Uterus (tissue), 4 donors: Measurements from ENCODE around the gene EEA1. TPM values are rescaled to one million over a fixed set of nuclear protein-coding genes. Genes with fewer than 3 reads are reported as not detected.

ENCODE experiments used
- DNase-seq, 2 donors: peaks; one replicate each; pipeline ENCODE4 v3.0.0-alpha.2; 2019 to 2020
- H3K27ac ChIP-seq, 2 donors: fragments of 200-600 bp; sonication (generic); 1 replicate in 1 of 2; 2 replicates in 1 of 2; pipeline ENCODE4 v1.5.1; 2016 to 2018
- H3K27me3 ChIP-seq, 2 donors: fragments of 200-600 bp; sonication (generic); one replicate each; pipeline ENCODE4 v1.5.1; 2018 to 2019; ENCODE audit warnings: control low read depth in 1 of 2
- H3K36me3 ChIP-seq, 2 donors: fragments of 200-600 bp; sonication (generic); one replicate each; pipeline ENCODE4 v1.5.1; 2019; ENCODE audit warnings: control low read depth in 1 of 2
- H3K4me1 ChIP-seq, 2 donors: fragments of 200-600 bp; sonication (generic); one replicate each; pipeline ENCODE4 v1.5.1; 2018 to 2019; ENCODE audit warnings: control low read depth in 1 of 2
- H3K4me3 ChIP-seq, 2 donors: fragments of 200-600 bp; sonication (generic); 1 replicate in 1 of 2; 2 replicates in 1 of 2; pipeline ENCODE4 v1.5.1; 2018 to 2019; ENCODE audit warnings: mild to moderate bottlenecking in 1 of 2
- H3K9me3 ChIP-seq, 2 donors: fragments of 200-600 bp; sonication (generic); one replicate each; pipeline ENCODE4 v1.5.1; 2019; ENCODE audit warnings: control low read depth in 1 of 2
- POLR2A ChIP-seq, 2 donors: fragments of 450-650 bp; IDR thresholded peaks; one replicate each; pipeline ENCODE4 v1.6.1; 2016; ENCODE audit warnings: antibody characterized with exemption in 2 of 2, mild to moderate bottlenecking in 1 of 2, moderate library complexity in 1 of 2
- intact Hi-C: fragments of 100-400 bp; cut with DNase I; formaldehyde crosslinking; loops from one replicate; pipeline ENCODE4 v1.15.1; 2023; ENCODE audit warnings: low total_unique reads
- total RNA-seq, 4 donors: library from RNA; depleted of rRNA in 3 of 4; stranded (reverse); fragments of >200 nt in 3 of 4; gene quantifications; one replicate each; pipeline versions ENCODE4 v1.1.0 to v1.2.4, GENCODE V29; 2014 to 2023
- TF ChIP-seq, protein P1 (sequence below), 4 experiments: fragments of 200-600 bp in 2 of 4; fragments of 450-650 bp in 2 of 4; sonication (generic) in 2 of 4; IDR thresholded peaks; one replicate each; pipeline ENCODE4 v1.5.1; 2016 to 2019; ENCODE audit warnings: antibody characterized with exemption in 4 of 4, mild to moderate bottlenecking in 2 of 4, moderate library complexity in 1 of 4
- donor health status: DM: yes; HTN: yes; CAD: no.

EEA1 gene
- total RNA-seq, 4 donors from 2014 or later, result 15.4 to 53.0 (median 31.6) TPM

DNA sequence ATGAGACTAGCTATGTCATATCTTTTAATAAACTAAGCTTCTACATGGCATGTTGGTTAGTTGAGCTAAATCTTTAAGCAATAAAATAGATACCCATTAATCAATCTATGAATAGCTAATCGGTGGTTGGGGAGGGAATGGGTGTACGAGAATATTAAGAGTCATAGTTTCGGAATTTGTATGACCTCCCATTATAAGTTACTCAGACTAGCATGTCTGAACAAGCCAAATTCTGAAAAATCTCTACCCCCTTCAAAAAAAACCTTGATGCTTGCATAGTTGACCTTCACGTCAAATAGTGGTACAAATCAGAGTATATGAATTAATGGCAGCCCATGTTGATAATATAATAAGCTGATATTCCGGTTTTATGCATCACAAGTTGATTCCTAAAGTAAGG lies 166.3 kb downstream of the EEA1 start:
- no peaks in the 10 kb centered on the region for H3K4me1 ChIP-seq
- H3K27me3 ChIP-seq, result no peaks in the 10 kb centered on the region
- H3K4me3 ChIP-seq, result no peak overlapping the region
- no peak overlapping the region for H3K27ac ChIP-seq
- no peak for TF ChIP-seq POLR2A (IDR thresholded peaks at IDR 0.05)
- TF ChIP-seq, protein P1, sequence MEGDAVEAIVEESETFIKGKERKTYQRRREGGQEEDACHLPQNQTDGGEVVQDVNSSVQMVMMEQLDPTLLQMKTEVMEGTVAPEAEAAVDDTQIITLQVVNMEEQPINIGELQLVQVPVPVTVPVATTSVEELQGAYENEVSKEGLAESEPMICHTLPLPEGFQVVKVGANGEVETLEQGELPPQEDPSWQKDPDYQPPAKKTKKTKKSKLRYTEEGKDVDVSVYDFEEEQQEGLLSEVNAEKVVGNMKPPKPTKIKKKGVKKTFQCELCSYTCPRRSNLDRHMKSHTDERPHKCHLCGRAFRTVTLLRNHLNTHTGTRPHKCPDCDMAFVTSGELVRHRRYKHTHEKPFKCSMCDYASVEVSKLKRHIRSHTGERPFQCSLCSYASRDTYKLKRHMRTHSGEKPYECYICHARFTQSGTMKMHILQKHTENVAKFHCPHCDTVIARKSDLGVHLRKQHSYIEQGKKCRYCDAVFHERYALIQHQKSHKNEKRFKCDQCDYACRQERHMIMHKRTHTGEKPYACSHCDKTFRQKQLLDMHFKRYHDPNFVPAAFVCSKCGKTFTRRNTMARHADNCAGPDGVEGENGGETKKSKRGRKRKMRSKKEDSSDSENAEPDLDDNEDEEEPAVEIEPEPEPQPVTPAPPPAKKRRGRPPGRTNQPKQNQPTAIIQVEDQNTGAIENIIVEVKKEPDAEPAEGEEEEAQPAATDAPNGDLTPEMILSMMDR (IDR thresholded peaks at IDR 0.05), result no peak
- no peak for DNase-seq
- H3K9me3 ChIP-seq, result no peaks in the 10 kb centered on the region
- H3K36me3 ChIP-seq, result no peaks in the 10 kb centered on the region
- intact Hi-C loops, result no loop called here

DNA sequence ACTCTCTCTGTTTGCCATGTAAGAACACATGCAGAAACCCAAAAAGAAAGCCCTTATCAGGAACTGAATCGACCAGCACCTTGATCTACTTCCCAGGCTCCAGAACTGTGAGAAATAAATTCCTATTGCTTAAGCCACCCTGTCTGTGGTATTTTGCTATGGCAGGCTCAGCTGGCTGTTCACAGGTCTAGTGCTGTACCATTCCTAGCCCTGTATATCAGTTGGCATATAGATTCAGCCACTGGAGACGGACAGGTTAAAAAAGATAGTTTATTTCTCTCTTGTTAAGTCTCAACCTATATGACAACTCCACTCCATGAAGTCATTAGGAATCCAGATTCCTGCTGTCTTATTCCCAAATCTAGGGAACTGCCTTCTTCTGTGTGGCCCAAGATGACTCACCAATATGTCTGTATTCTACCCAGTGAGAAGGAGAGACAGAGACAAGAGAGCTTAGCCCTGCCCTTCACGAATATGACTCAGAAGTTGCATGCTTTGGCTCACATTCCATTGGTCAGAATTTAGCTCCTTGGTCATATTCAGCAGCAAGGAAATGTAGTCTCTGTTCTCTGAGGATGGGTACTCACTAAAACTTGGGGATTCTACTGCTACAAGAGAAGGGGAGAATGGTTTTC lies 169.3 kb downstream of the EEA1 start:
- Histone ChIP-seq H3K27ac (no peak overlapping the region), H3K9me3 (no peaks in the 10 kb centered on the region), H3K4me1 (no peaks in the 10 kb centered on the region), H3K4me3 (no peak overlapping the region), H3K36me3 (no peaks in the 10 kb centered on the region), H3K27me3 (no peaks in the 10 kb centered on the region)
- intact Hi-C loops, result no loop called here
- TF ChIP-seq, protein P1 (IDR thresholded peaks at IDR 0.05), result no peak
- TF ChIP-seq POLR2A (IDR thresholded peaks at IDR 0.05), result no peak
- no peak for DNase-seq

DNA sequence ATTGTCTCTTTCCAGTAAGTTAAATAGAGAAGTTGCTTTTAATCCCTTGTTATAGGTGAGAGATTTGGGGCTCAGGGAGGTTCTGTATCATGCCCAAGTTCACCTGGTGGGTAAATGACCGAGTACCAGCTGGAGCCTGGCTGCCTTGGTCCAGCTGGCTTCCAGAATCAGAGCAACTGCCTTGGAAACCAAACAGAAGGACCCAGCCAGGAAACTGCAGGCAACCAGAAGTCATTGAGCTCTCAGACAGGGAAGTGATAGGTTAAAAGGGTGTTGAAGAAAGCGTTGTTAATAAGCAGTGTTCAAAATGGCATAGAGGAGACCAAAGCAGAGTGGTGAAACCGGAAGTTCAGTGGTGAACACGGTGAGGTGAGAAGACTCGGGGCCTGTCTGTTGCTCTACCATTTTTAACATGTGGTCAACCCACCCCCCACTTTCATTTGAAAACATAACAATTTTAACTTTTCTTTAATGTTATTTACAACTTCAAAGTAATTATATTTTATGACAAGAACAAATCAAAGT lies 171.4 kb downstream of the EEA1 start:
- no peak for DNase-seq
- no peak overlapping the region for H3K27ac ChIP-seq
- H3K9me3 ChIP-seq, result no peaks in the 10 kb centered on the region
- TF ChIP-seq, protein P1 (IDR thresholded peaks at IDR 0.05), result no peak
- no peak for TF ChIP-seq POLR2A (IDR thresholded peaks at IDR 0.05)
- H3K4me3 ChIP-seq, result no peak overlapping the region
- intact Hi-C loops, result no loop called here
- H3K36me3 ChIP-seq, result no peaks in the 10 kb centered on the region
- no peaks in the 10 kb centered on the region for H3K4me1 ChIP-seq
- no peaks in the 10 kb centered on the region for H3K27me3 ChIP-seq

DNA sequence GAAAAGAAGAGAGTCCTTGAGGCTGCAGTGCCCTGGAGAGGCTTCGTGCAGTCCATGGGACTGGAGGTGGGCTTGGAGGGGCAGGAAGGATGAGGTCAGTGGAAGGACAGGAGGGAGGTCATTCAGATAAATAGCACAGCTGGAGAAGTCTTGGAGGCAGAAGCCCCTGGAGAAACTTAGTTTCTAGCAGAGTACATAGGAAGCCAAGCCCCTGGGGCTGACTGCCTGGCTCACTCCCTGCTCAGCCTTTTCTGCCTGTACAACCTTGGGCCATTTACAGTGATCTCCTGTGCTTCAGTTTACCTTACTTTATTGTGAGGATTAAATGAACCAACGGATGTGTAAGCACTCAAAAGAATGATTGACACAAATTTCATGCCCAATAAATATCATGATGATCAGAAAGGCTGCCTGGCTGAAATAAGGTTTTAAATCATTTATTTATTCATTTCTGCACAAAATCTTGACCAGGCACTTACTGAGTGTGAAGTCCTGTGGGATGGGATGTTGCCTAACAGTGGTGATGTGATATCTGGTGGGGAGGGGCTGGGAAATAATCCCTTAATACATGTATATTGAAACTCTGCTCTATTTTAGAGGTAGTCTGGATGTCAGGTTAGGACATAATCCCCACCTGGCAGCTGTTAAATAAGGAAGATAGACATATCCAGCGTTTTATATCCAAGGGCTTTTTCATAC lies 172.0 kb downstream of the EEA1 start:
- Histone ChIP-seq H3K4me3 (no peak overlapping the region), H3K4me1 (no peaks in the 10 kb centered on the region), H3K9me3 (no peaks in the 10 kb centered on the region), H3K27me3 (no peaks in the 10 kb centered on the region), H3K27ac (no peak overlapping the region), H3K36me3 (no peaks in the 10 kb centered on the region)
- intact Hi-C loops, result no loop called here
- no peak for DNase-seq
- TF ChIP-seq, protein P1 (IDR thresholded peaks at IDR 0.05), result no peak
- TF ChIP-seq POLR2A (IDR thresholded peaks at IDR 0.05), result no peak
